ENCODE data around the gene UMODL1.

DNA sequence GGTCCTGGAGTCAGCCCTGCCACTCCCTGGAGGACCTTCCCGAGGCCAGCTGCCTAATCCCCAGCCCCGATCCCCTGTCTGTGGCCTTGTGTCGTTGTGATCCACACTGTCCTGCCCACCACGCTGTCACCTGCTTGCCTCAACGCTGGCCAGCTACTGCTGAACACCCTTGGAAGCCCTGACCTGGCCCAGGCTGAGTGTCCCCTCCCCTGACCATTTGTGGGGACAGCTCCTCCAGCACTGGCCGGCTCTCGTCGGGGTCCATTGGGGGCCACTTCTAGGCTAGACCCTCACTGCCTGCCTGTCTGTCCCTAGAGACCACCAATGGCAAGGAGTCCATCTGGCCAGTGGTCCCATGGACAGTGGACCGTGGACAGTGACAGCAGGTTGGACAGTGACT is 12.0 kb upstream of the UMODL1 start:
- no peak for TF ChIP-seq EZH2 (IDR thresholded peaks at IDR 0.05; ENCODE audit: low read depth)
- TF ChIP-seq, protein P1, sequence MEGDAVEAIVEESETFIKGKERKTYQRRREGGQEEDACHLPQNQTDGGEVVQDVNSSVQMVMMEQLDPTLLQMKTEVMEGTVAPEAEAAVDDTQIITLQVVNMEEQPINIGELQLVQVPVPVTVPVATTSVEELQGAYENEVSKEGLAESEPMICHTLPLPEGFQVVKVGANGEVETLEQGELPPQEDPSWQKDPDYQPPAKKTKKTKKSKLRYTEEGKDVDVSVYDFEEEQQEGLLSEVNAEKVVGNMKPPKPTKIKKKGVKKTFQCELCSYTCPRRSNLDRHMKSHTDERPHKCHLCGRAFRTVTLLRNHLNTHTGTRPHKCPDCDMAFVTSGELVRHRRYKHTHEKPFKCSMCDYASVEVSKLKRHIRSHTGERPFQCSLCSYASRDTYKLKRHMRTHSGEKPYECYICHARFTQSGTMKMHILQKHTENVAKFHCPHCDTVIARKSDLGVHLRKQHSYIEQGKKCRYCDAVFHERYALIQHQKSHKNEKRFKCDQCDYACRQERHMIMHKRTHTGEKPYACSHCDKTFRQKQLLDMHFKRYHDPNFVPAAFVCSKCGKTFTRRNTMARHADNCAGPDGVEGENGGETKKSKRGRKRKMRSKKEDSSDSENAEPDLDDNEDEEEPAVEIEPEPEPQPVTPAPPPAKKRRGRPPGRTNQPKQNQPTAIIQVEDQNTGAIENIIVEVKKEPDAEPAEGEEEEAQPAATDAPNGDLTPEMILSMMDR (conservative IDR thresholded peaks at IDR 0.05) = no peak
